ENCODE measurements around the gene FIBCD1.
A peak's percentile ranks its signal among the peaks of the same experiment; 100 is the strongest.

The FIBCD1 gene

DNA sequence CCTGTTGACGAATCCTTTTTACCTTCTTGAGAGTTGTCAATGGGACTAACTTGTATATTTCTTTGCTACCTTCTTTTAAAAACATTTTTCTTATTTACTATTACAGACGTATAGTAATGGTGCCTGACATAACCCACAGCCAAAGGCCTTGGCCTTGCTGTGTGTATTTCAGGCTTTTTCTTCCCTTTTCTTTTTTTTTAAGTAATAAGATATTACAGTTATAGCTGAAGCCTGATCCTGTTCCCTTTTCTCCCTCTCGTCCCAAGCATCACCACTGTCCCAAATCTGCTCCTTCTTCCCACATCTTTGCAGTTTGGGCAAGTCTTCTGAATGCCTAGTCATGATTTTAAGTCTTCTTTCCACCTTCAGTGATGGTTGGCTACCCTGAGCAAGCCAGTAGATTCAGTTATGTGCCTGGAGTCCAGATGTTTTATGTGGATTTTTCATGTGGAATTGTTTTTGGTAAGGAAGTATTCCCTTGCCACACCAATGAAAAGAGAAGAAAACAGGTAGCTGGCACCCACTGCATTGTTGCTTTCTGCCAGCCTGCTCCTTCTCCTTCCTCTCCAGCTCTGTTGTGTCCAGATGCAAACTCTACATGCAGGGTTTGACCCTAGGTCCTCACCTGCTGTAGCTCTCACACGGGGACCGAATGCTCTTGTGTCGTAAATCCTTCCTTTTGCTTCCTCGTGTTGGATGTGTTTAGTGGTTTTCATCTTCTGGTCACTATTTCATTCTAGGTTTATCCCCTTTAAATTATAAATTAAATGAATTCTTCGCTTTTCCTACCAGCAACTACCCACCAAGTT is 77.5 kb downstream of the FIBCD1 start:
- no peaks in the 10 kb centered on the region for H3K9me3 ChIP-seq (ENCODE audit: control insufficient read depth in 1 of 2, low read length in 2 of 2)
- H3K4me1 ChIP-seq (ENCODE audit: control insufficient read depth in 1 of 2, insufficient read depth in 2 of 2, low read length in 2 of 2), result peaks cover 14 to 78% of the 10 kb centered on the region in 2 donors
- H3K4me3 ChIP-seq (ENCODE audit: low read depth in 1 of 2, low read length in 2 of 2), result no peak overlapping the region
- peaks cover 24 to 38% of the 10 kb centered on the region in 2 donors for H3K36me3 ChIP-seq (ENCODE audit: control insufficient read depth in 1 of 2, insufficient read depth in 2 of 2, low read length in 2 of 2)
- H3K27ac ChIP-seq (ENCODE audit: low read length), result peak overlapping the region; percentile 90
- no peaks in the 10 kb centered on the region for H3K27me3 ChIP-seq (ENCODE audit: low read depth, low read length)

DNA sequence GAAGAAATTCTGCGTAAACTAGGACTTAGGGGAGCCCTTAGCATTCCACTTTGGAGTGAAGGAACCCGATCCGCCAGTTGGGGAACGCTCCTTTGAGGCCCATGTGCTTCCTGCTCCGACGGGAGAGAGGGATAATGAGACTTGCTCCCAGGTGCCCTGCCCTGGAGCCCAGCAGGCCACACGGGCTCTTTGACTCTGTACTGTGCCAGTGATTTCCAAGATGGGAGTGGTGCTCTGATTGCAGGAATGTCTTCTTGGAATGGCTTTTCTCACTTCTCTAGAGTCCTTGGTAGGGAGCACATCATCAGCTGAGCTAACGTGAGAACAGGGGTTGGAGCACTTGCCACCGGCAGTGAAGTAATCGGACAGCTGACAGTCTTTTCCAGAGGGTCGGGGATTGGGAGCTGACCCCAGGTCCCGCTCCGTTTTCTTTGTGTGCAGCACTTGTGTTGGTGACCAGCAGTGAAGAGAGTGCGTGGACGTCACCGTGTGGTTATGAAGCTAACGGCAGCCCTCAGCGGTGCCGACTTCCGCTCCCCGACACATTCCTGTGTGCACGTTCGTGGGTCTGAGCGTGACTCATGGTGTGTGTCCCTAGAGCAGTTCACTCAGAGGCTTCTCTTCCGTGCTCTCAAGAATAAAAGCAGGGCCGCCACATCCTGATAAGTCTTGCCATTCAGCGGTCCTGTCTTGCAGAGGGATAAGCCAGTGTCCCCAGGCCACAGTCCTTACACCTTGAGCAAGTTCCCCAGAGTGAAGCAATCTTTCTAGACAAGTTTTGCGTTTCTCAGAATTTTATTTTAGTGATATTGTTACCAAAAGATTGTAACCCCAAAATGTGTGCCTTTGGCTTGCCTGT is 78.4 kb downstream of the FIBCD1 start:
- H3K27ac ChIP-seq (ENCODE audit: low read length), result peak overlapping the region; percentile 90
- peaks cover 32 to 42% of the 10 kb centered on the region in 2 donors for H3K36me3 ChIP-seq (ENCODE audit: control insufficient read depth in 1 of 2, insufficient read depth in 2 of 2, low read length in 2 of 2)
- H3K4me1 ChIP-seq (ENCODE audit: control insufficient read depth in 1 of 2, insufficient read depth in 2 of 2, low read length in 2 of 2), result peaks cover 14 to 76% of the 10 kb centered on the region in 2 donors
- H3K9me3 ChIP-seq (ENCODE audit: control insufficient read depth in 1 of 2, low read length in 2 of 2), result no peaks in the 10 kb centered on the region
- H3K4me3 ChIP-seq (ENCODE audit: low read depth in 1 of 2, low read length in 2 of 2), result peak overlapping the region in 1 of 2 donors; percentile 27
- H3K27me3 ChIP-seq (ENCODE audit: low read depth, low read length), result no peaks in the 10 kb centered on the region

DNA sequence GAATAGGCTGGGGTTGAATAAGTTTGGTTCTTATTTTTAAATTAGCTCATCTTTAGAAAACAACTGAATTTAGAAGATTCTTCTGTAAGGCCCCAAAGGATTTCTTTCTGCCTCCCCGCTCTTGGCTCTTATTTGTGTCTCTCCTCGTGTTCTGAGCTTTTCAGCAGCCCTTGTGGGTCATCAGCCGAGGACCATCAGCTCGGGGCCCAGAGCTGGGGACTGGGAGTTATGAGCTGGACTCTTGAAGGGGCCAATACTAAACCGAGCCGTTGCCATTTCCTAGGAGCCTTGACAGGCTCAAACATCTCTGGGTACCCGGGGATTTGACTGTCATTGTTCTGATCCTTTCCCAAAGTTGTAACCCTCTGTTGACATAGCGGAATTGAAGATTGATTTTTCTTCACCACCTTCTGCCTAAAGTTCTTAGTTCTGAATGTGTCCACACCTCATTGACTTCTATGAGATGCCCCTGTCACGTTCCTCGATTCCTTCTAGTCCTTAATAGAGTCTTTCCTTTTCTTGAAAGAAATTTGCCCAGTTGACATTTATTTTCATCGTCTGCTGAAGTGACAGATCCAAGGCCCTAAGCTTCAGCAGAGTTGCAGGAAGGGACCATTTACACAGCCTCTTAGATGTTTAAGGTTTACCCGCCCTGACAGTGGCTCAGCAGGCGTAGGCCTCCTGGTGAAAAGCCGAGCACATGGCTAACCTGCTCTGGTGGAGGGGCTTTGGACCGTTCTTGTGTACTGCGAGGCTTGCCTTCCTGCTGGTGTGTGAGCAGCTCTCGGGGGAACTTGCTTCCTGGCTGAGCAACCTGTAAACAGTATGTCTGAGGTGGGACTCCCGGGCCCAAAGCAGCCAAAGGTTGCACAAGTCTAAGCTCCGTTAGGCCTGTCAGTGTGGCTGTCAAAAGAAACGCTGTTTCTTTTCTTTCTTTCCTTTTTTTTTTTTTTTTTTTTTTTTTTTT is 80.0 kb downstream of the FIBCD1 start:
- H3K27ac ChIP-seq (ENCODE audit: low read length), result peak overlapping the region; percentile 69
- no peaks in the 10 kb centered on the region for H3K9me3 ChIP-seq (ENCODE audit: control insufficient read depth in 1 of 2, low read length in 2 of 2)
- H3K36me3 ChIP-seq (ENCODE audit: control insufficient read depth in 1 of 2, insufficient read depth in 2 of 2, low read length in 2 of 2), result peaks cover 39 to 50% of the 10 kb centered on the region in 2 donors
- H3K4me3 ChIP-seq (ENCODE audit: low read depth in 1 of 2, low read length in 2 of 2), result peak overlapping the region in 1 of 2 donors; percentile 21
- H3K4me1 ChIP-seq (ENCODE audit: control insufficient read depth in 1 of 2, insufficient read depth in 2 of 2, low read length in 2 of 2), result peaks cover 14 to 75% of the 10 kb centered on the region in 2 donors
- H3K27me3 ChIP-seq (ENCODE audit: low read depth, low read length), result no peaks in the 10 kb centered on the region

DNA sequence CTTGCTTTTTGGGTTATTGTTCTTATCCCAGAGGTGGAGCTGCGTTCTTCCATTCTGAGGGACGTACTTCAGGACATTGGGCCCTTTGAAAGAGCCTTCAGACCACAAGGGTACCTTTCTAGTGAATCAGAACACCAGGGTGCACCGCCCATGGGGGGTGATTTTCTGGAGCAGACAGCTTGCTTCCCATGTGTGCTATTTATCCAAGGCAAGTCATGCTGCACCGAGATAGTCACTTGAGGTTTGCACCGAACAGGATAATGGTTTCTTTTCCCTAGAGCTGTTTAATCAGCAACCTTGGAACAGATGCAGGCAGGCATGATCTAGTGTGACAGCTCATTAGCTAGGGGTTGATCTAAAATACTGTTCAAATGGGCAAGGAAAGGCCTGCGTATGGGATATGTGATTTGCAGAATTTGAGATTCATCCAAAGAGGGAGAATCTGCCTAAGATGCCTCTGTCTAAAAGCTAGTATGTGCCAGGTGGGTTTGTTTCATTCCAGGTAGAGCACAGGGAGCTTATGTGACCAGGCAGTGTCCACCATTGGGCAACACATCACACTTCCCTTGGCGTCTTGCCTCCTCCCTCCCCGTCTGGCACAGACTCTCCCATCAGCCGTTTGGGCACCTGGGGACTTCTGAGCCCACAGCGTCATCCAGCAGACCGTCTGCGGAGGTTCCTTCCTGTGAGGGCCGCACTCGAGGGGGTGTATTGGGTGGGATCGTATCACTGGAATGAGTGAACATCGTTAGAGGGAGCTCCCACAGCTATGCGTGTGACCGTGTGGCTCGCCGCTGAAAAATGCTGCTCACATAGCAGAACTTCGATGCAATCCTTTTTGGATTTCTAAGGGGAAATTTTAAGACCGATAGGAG is 80.9 kb downstream of the FIBCD1 start:
- Histone ChIP-seq H3K27me3 (ENCODE audit: low read depth, low read length) (no peaks in the 10 kb centered on the region), H3K27ac (ENCODE audit: low read length) (peak overlapping the region; percentile 78), H3K36me3 (ENCODE audit: control insufficient read depth in 1 of 2, insufficient read depth in 2 of 2, low read length in 2 of 2) (peaks cover 42 to 51% of the 10 kb centered on the region in 2 donors), H3K9me3 (ENCODE audit: control insufficient read depth in 1 of 2, low read length in 2 of 2) (no peaks in the 10 kb centered on the region), H3K4me3 (ENCODE audit: low read depth in 1 of 2, low read length in 2 of 2) (no peak overlapping the region), H3K4me1 (ENCODE audit: control insufficient read depth in 1 of 2, insufficient read depth in 2 of 2, low read length in 2 of 2) (peaks cover 14 to 66% of the 10 kb centered on the region in 2 donors)

DNA sequence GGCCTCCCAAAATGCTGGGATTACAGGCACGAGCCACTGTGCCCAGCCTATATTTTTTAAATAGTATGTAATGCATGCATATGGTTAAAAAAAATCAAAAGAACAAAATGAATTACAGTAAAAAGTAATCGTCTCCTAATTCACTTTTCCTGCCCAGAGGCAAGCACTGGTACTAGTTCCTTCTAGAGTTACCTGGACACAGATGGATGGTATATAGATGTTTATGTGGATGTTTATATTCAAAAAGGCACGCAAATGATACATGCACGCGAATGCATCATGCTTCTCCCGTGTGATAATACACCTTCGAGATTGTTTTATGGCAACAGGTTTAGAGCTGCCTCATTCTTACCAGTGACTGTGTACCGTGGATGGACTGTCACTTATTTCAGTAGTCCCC is 82.6 kb downstream of the FIBCD1 start:
- no peaks in the 10 kb centered on the region for H3K27me3 ChIP-seq (ENCODE audit: low read depth, low read length)
- H3K27ac ChIP-seq (ENCODE audit: low read length), result no peak overlapping the region
- peaks cover 14 to 60% of the 10 kb centered on the region in 2 donors for H3K4me1 ChIP-seq (ENCODE audit: control insufficient read depth in 1 of 2, insufficient read depth in 2 of 2, low read length in 2 of 2)
- no peaks in the 10 kb centered on the region for H3K9me3 ChIP-seq (ENCODE audit: control insufficient read depth in 1 of 2, low read length in 2 of 2)
- no peak overlapping the region for H3K4me3 ChIP-seq (ENCODE audit: low read depth in 1 of 2, low read length in 2 of 2)
- H3K36me3 ChIP-seq (ENCODE audit: control insufficient read depth in 1 of 2, insufficient read depth in 2 of 2, low read length in 2 of 2), result peaks cover 42 to 51% of the 10 kb centered on the region in 2 donors

DNA sequence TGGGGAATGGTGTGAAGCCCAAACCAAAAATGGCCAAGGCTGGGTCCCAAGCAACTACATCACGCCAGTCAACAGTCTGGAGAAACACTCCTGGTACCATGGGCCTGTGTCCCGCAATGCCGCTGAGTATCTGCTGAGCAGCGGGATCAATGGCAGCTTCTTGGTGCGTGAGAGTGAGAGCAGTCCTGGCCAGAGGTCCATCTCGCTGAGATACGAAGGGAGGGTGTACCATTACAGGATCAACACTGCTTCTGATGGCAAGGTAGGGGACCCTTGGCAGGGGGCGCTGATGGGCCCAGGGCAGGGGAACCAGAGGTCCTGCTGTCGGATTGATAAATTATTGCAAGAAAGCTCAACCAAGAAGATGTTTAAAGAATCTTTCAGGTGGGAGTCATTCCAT is 84.2 kb downstream of the FIBCD1 start:
- Histone ChIP-seq H3K27me3 (ENCODE audit: low read depth, low read length) (no peaks in the 10 kb centered on the region), H3K27ac (ENCODE audit: low read length) (no peak overlapping the region), H3K36me3 (ENCODE audit: control insufficient read depth in 1 of 2, insufficient read depth in 2 of 2, low read length in 2 of 2) (peaks cover 42 to 44% of the 10 kb centered on the region in 2 donors), H3K4me3 (ENCODE audit: low read depth in 1 of 2, low read length in 2 of 2) (no peak overlapping the region), H3K9me3 (ENCODE audit: control insufficient read depth in 1 of 2, low read length in 2 of 2) (no peaks in the 10 kb centered on the region), H3K4me1 (ENCODE audit: control insufficient read depth in 1 of 2, insufficient read depth in 2 of 2, low read length in 2 of 2) (peaks cover 11 to 49% of the 10 kb centered on the region in 2 donors)

DNA sequence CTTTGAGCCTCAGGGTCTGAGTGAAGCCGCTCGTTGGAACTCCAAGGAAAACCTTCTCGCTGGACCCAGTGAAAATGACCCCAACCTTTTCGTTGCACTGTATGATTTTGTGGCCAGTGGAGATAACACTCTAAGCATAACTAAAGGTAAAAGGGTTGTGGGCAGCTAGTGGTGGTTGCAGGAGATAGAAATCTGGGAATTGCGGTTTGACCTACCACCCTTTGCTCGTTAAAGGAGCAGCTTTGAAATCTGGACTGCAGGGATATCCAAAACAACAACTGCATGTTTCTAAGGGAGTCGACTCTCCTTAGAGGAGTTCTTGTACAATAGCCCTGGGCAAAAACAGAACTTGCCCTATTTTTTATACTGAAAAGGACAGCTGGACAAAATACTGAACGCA is 85.0 kb downstream of the FIBCD1 start:
- H3K4me3 ChIP-seq (ENCODE audit: low read depth in 1 of 2, low read length in 2 of 2), result no peak overlapping the region
- no peaks in the 10 kb centered on the region for H3K9me3 ChIP-seq (ENCODE audit: control insufficient read depth in 1 of 2, low read length in 2 of 2)
- no peaks in the 10 kb centered on the region for H3K27me3 ChIP-seq (ENCODE audit: low read depth, low read length)
- H3K36me3 ChIP-seq (ENCODE audit: control insufficient read depth in 1 of 2, insufficient read depth in 2 of 2, low read length in 2 of 2), result peaks cover 42 to 43% of the 10 kb centered on the region in 2 donors
- peaks cover 13 to 51% of the 10 kb centered on the region in 2 donors for H3K4me1 ChIP-seq (ENCODE audit: control insufficient read depth in 1 of 2, insufficient read depth in 2 of 2, low read length in 2 of 2)
- no peak overlapping the region for H3K27ac ChIP-seq (ENCODE audit: low read length)

DNA sequence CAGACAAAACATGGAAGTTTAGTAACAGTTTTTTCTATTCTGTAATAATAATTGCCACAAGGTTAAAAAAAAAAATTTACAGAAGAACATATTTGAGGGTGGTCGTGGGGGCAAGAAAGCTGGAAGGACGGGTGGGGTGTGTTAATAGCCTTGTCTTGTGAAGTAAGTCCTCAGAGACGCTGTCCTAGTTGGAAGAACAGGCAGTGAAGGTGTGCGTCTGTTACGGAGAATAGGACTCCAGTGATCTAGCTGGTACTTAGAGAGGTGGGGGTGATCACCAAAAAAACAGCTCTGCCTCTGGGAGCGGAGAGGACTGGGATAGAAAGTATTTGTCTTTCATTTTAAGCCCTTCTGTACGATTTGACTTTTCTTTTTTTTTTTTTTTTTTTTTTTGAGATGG is 86.2 kb downstream of the FIBCD1 start:
- H3K27ac ChIP-seq (ENCODE audit: low read length), result peak overlapping the region; percentile 1
- H3K4me1 ChIP-seq (ENCODE audit: control insufficient read depth in 1 of 2, insufficient read depth in 2 of 2, low read length in 2 of 2), result peaks cover 8 to 39% of the 10 kb centered on the region in 2 donors
- H3K27me3 ChIP-seq (ENCODE audit: low read depth, low read length), result no peaks in the 10 kb centered on the region
- H3K4me3 ChIP-seq (ENCODE audit: low read depth in 1 of 2, low read length in 2 of 2), result no peak overlapping the region
- H3K9me3 ChIP-seq (ENCODE audit: control insufficient read depth in 1 of 2, low read length in 2 of 2), result no peaks in the 10 kb centered on the region
- H3K36me3 ChIP-seq (ENCODE audit: control insufficient read depth in 1 of 2, insufficient read depth in 2 of 2, low read length in 2 of 2), result peaks cover 37 to 38% of the 10 kb centered on the region in 2 donors
